Uterus (tissue), 2 donors: Measurements from ENCODE around the gene AEN.

ENCODE experiments used
- POLR2A ChIP-seq, 2 donors: fragments of 450-650 bp; IDR thresholded peaks; one replicate each; pipeline ENCODE4 v1.6.1; 2016; ENCODE audit warnings: antibody characterized with exemption in 2 of 2, mild to moderate bottlenecking in 1 of 2, moderate library complexity in 1 of 2
- TF ChIP-seq, protein P1 (sequence below), 4 experiments: fragments of 200-600 bp in 2 of 4; fragments of 450-650 bp in 2 of 4; sonication (generic) in 2 of 4; IDR thresholded peaks; one replicate each; pipeline ENCODE4 v1.5.1; 2016 to 2019; ENCODE audit warnings: antibody characterized with exemption in 4 of 4, mild to moderate bottlenecking in 2 of 4, moderate library complexity in 1 of 4

DNA sequence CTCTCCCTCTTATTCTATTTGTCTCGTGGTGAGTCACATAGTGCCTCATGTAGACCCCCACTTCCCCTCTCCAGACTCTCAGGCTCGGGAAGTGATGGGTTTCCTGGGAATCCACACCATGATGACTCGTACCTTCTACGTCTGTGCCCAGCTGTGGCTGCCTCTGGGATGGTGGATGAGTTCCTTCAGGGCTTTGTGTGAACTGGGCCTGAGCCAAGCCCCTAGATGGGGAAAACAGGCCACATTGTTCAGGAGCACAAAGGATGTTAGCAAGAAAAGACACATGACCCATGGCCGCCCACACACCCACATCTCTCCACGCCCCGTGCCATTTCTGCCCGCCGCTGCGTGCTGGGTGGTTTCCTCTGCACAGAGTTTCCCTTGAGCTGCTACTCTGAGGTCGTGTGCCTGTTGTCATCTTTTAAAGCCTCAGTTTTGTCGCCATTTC lies 28.2 kb downstream of the AEN start:
- TF ChIP-seq, protein P1, sequence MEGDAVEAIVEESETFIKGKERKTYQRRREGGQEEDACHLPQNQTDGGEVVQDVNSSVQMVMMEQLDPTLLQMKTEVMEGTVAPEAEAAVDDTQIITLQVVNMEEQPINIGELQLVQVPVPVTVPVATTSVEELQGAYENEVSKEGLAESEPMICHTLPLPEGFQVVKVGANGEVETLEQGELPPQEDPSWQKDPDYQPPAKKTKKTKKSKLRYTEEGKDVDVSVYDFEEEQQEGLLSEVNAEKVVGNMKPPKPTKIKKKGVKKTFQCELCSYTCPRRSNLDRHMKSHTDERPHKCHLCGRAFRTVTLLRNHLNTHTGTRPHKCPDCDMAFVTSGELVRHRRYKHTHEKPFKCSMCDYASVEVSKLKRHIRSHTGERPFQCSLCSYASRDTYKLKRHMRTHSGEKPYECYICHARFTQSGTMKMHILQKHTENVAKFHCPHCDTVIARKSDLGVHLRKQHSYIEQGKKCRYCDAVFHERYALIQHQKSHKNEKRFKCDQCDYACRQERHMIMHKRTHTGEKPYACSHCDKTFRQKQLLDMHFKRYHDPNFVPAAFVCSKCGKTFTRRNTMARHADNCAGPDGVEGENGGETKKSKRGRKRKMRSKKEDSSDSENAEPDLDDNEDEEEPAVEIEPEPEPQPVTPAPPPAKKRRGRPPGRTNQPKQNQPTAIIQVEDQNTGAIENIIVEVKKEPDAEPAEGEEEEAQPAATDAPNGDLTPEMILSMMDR (IDR thresholded peaks at IDR 0.05): no peak
- TF ChIP-seq POLR2A (IDR thresholded peaks at IDR 0.05): no peak
